Measurements from ENCODE around the gene ITM2B. TPM values are rescaled to one million over a fixed set of nuclear protein-coding genes. Genes with fewer than 3 reads are reported as not detected.

Gene ITM2B
- total RNA-seq, 1 donor: 176 TPM

- Histone ChIP-seq H3K4me1 (ENCODE audit: insufficient read depth, low read length) (peaks cover 10% of the 10 kb centered on the region), H3K36me3 (ENCODE audit: insufficient read depth, low read length) (no peaks in the 10 kb centered on the region), H3K9me3 (ENCODE audit: low read depth, low read length) (no peaks in the 10 kb centered on the region), H3K79me2 (ENCODE audit: insufficient read depth, low read length) (peaks cover 76% of the 10 kb centered on the region), H3K4me3 (ENCODE audit: insufficient read depth, low read length) (no peak overlapping the region), H3K4me2 (ENCODE audit: insufficient read depth, low read length) (no peak overlapping the region), H4K20me1 (ENCODE audit: insufficient read depth, low read length) (peaks cover 12% of the 10 kb centered on the region), H3K27me3 (ENCODE audit: insufficient read depth, low read length) (no peaks in the 10 kb centered on the region), H3K27ac (ENCODE audit: low read depth, low read length) (no peak overlapping the region), H2AFZ (ENCODE audit: low read length) (no peak overlapping the region)
- DNase-seq (ENCODE audit: insufficient read length, low spot score, missing footprints): no peak
- TF ChIP-seq CTCF (IDR thresholded peaks at IDR 0.05; ENCODE audit: extremely low read depth, low read depth, low read length): no peak
Measured at GRCh38 chr13:48242677-48243076, 9.7 kb downstream of the ITM2B start.

GRCh38 chr13:48244159-48244558 is 11.2 kb downstream of the ITM2B start:
- no peaks in the 10 kb centered on the region for H3K36me3 ChIP-seq (ENCODE audit: insufficient read depth, low read length)
- H3K4me1 ChIP-seq (ENCODE audit: insufficient read depth, low read length): peaks cover 4% of the 10 kb centered on the region
- H3K27me3 ChIP-seq (ENCODE audit: insufficient read depth, low read length): no peaks in the 10 kb centered on the region
- no peak overlapping the region for H3K4me2 ChIP-seq (ENCODE audit: insufficient read depth, low read length)
- no peak overlapping the region for H3K4me3 ChIP-seq (ENCODE audit: insufficient read depth, low read length)
- no peak for DNase-seq (ENCODE audit: insufficient read length, low spot score, missing footprints)
- no peak overlapping the region for H2AFZ ChIP-seq (ENCODE audit: low read length)
- H3K79me2 ChIP-seq (ENCODE audit: insufficient read depth, low read length): peaks cover 74% of the 10 kb centered on the region
- no peak for TF ChIP-seq CTCF (IDR thresholded peaks at IDR 0.05; ENCODE audit: extremely low read depth, low read depth, low read length)
- H3K27ac ChIP-seq (ENCODE audit: low read depth, low read length): no peak overlapping the region
- H4K20me1 ChIP-seq (ENCODE audit: insufficient read depth, low read length): peaks cover 23% of the 10 kb centered on the region
- H3K9me3 ChIP-seq (ENCODE audit: low read depth, low read length): no peaks in the 10 kb centered on the region

GRCh38 chr13:48246102-48246501 is 13.1 kb downstream of the ITM2B start:
- no peak for DNase-seq (ENCODE audit: insufficient read length, low spot score, missing footprints)
- Histone ChIP-seq H3K4me2 (ENCODE audit: insufficient read depth, low read length) (no peak overlapping the region), H3K9me3 (ENCODE audit: low read depth, low read length) (no peaks in the 10 kb centered on the region), H3K4me1 (ENCODE audit: insufficient read depth, low read length) (no peaks in the 10 kb centered on the region), H3K79me2 (ENCODE audit: insufficient read depth, low read length) (peaks cover 72% of the 10 kb centered on the region), H3K4me3 (ENCODE audit: insufficient read depth, low read length) (no peak overlapping the region), H4K20me1 (ENCODE audit: insufficient read depth, low read length) (peaks cover 24% of the 10 kb centered on the region), H3K36me3 (ENCODE audit: insufficient read depth, low read length) (no peaks in the 10 kb centered on the region), H3K27ac (ENCODE audit: low read depth, low read length) (no peak overlapping the region), H3K27me3 (ENCODE audit: insufficient read depth, low read length) (no peaks in the 10 kb centered on the region), H2AFZ (ENCODE audit: low read length) (no peak overlapping the region)
- TF ChIP-seq CTCF (IDR thresholded peaks at IDR 0.05; ENCODE audit: extremely low read depth, low read depth, low read length): no peak

GRCh38 chr13:48249018-48249417 is 16.0 kb downstream of the ITM2B start:
- TF ChIP-seq CTCF (IDR thresholded peaks at IDR 0.05; ENCODE audit: extremely low read depth, low read depth, low read length): no peak
- Histone ChIP-seq H3K27me3 (ENCODE audit: insufficient read depth, low read length) (no peaks in the 10 kb centered on the region), H3K4me2 (ENCODE audit: insufficient read depth, low read length) (no peak overlapping the region), H3K9me3 (ENCODE audit: low read depth, low read length) (no peaks in the 10 kb centered on the region), H3K27ac (ENCODE audit: low read depth, low read length) (no peak overlapping the region), H3K79me2 (ENCODE audit: insufficient read depth, low read length) (peaks cover 67% of the 10 kb centered on the region), H3K4me3 (ENCODE audit: insufficient read depth, low read length) (no peak overlapping the region), H2AFZ (ENCODE audit: low read length) (no peak overlapping the region), H3K4me1 (ENCODE audit: insufficient read depth, low read length) (no peaks in the 10 kb centered on the region), H4K20me1 (ENCODE audit: insufficient read depth, low read length) (peaks cover 37% of the 10 kb centered on the region), H3K36me3 (ENCODE audit: insufficient read depth, low read length) (peaks cover under 1% of the 10 kb centered on the region)
- no peak for DNase-seq (ENCODE audit: insufficient read length, low spot score, missing footprints)
